B cell (primary cell): Measurements from ENCODE around the gene PAN3. TPM values are rescaled to one million over a fixed set of nuclear protein-coding genes. Genes with fewer than 3 reads are reported as not detected.

Source experiments
- ATAC-seq: fragments of 200-7000 bp; cut with Tn5 transposase; one replicate; pipeline ENCODE4 v1.10.0; 2021; ENCODE audit warnings: low read depth, mild to moderate bottlenecking, moderate number of reproducible peaks, moderate library complexity
- CTCF ChIA-PET: fragments of 350-600 bp; sonication (Branson Sonifier 250); formaldehyde crosslinking; loops from one replicate; lab custom pipeline; 2021; ENCODE audit warnings: antibody characterized with exemption, inconsistent platforms; lab: Charles Lee
- POLR2A ChIA-PET: fragments of 350-600 bp; sonication (Branson Sonifier 250); formaldehyde crosslinking; loops from one replicate; lab custom pipeline; 2021; ENCODE audit warnings: antibody characterized with exemption; lab: Charles Lee
- DNase-seq: peaks from one replicate; pipeline ENCODE4 v3.0.0; 2013
- H2AFZ ChIP-seq: 2 replicates; pipeline ENCODE4 v1.6.1; 2012; ENCODE audit warnings: mild to moderate bottlenecking, low read depth, low read length; ENCODE audit not compliant: insufficient read depth, poor library complexity, severe bottlenecking
- H3K27ac ChIP-seq, 2 donors: 1 replicate in 1 of 2; 2 replicates in 1 of 2; pipeline ENCODE4 v1.5.1; 2012 to 2013; ENCODE audit warnings: low read length in 2 of 2, mild to moderate bottlenecking in 2 of 2, moderate library complexity in 1 of 2
- H3K27me3 ChIP-seq, 4 experiments: fragments of 200-600 bp in 1 of 4; sonication (generic) in 1 of 4; replicated peaks in 1 of 4; 1 replicate in 2 of 4; 2 replicates in 2 of 4; pipeline versions ENCODE4 v1.6.1 to v1.7.0; 2013 to 2016; ENCODE audit warnings: low read length in 3 of 4, mild to moderate bottlenecking in 2 of 4, mixed read lengths in 1 of 4, moderate library complexity in 1 of 4; ENCODE audit not compliant: insufficient read depth in 4 of 4, control insufficient read depth in 3 of 4; ENCODE audit errors: control extremely low read depth in 1 of 4
- H3K36me3 ChIP-seq, 2 experiments: replicated peaks in 1 of 2; 1 replicate in 1 of 2; 2 replicates in 1 of 2; pipeline versions ENCODE4 v1.6.1 to v1.7.1; 2013; ENCODE audit warnings: low read length in 1 of 2; ENCODE audit not compliant: insufficient read depth in 2 of 2, control insufficient read depth in 1 of 2; ENCODE audit errors: control extremely low read depth in 1 of 2, extremely low read depth in 1 of 2
- H3K4me1 ChIP-seq, 2 donors: fragments of 200-600 bp in 1 of 2; sonication (generic) in 1 of 2; 1 replicate in 1 of 2; 2 replicates in 1 of 2; pipeline versions ENCODE4 v1.5.1 to v1.6.1; 2013 to 2017; ENCODE audit warnings: low read length in 2 of 2; ENCODE audit not compliant: control insufficient read depth in 2 of 2, insufficient read depth in 2 of 2
- H3K4me2 ChIP-seq: replicated peaks from 2 replicates; pipeline ENCODE3; 2012; ENCODE audit warnings: mild to moderate bottlenecking, low read depth, low read length; ENCODE audit not compliant: poor library complexity, severe bottlenecking
- H3K4me3 ChIP-seq, 5 experiments: fragments of 200-600 bp in 1 of 5; sonication (generic) in 1 of 5; 1 replicate in 3 of 5; 2 replicates in 2 of 5; pipeline versions ENCODE4 v1.5.1 to v1.7.0; 2011 to 2016; ENCODE audit warnings: low read length in 4 of 5, mild to moderate bottlenecking in 4 of 5, low read depth in 2 of 5, control low read depth in 1 of 5, moderate library complexity in 1 of 5; ENCODE audit not compliant: insufficient read depth in 1 of 5; ENCODE audit errors: control extremely low read depth in 1 of 5, extremely low read depth in 1 of 5
- H3K79me2 ChIP-seq: fragments of 200-600 bp; sonication (generic); one replicate; pipeline ENCODE4 v1.6.0; 2016; ENCODE audit warnings: low read length; ENCODE audit not compliant: control insufficient read depth, insufficient read depth
- H3K9ac ChIP-seq: fragments of 200-600 bp; sonication (generic); 2 replicates; pipeline ENCODE4 v1.6.1; 2017; ENCODE audit warnings: mild to moderate bottlenecking, low read length, moderate library complexity
- H3K9me3 ChIP-seq, 3 donors: one replicate each; pipeline versions ENCODE4 v1.6.1 to v1.7.1; 2013; ENCODE audit warnings: low read length in 2 of 3; ENCODE audit not compliant: control insufficient read depth in 2 of 3, insufficient read depth in 1 of 3; ENCODE audit errors: control extremely low read depth in 1 of 3
- H4K20me1 ChIP-seq: 2 replicates; pipeline ENCODE4 v1.6.0; 2012; ENCODE audit warnings: mild to moderate bottlenecking, low read length; ENCODE audit not compliant: insufficient read depth, control insufficient read depth, poor library complexity, severe bottlenecking
- H3K27ac Mint-ChIP-seq: one replicate; pipeline ENCODE4 v1.8.0; 2021; ENCODE audit warnings: mixed read lengths
- H3K27me3 Mint-ChIP-seq: one replicate; pipeline ENCODE4 v1.8.0; 2021; ENCODE audit warnings: mixed read lengths
- H3K4me1 Mint-ChIP-seq: one replicate; pipeline ENCODE4 v1.8.0; 2021; ENCODE audit warnings: mixed read lengths
- H3K4me3 Mint-ChIP-seq: one replicate; pipeline ENCODE4 v1.8.0; 2021; ENCODE audit warnings: mixed read lengths
- H3K9me3 Mint-ChIP-seq: one replicate; pipeline ENCODE4 v1.8.0; 2022; ENCODE audit warnings: mixed read lengths; ENCODE audit not compliant: insufficient read depth
- EZH2 ChIP-seq: IDR thresholded peaks from 2 replicates; pipeline ENCODE4 v1.6.1; 2012; ENCODE audit warnings: borderline replicate concordance, low read depth, mild to moderate bottlenecking, moderate library complexity, low read length; ENCODE audit not compliant: insufficient read depth, poor library complexity, severe bottlenecking
- WGBS: methylation state at CpG from one replicate; pipeline ENCODE4 v1.1.5; 2013; ENCODE audit warnings: missing lambda C conversion rate; ENCODE audit not compliant: insufficient coverage; 5-methylcytosine and 5-hydroxymethylcytosine counted together
- intact Hi-C: fragments of 100-400 bp; cut with micrococcal nuclease; formaldehyde crosslinking; loops from one replicate; pipeline ENCODE4 v1.10.0; 2022
- polyA plus RNA-seq: library from polyadenylated mRNA; depleted of rRNA; stranded (reverse); fragments of >200 nt; gene quantifications from 2 replicates; pipeline ENCODE4 v1.2.3, GENCODE V29; 2012
- total RNA-seq, 2 donors: library from RNA; stranded (reverse); fragments of 120-200 nt in 1 of 2; gene quantifications; 1 replicate in 1 of 2; 2 replicates in 1 of 2; pipeline versions ENCODE4 v1.2.3 to v1.2.4, GENCODE V29; 2013 to 2022
- TF ChIP-seq, protein P1 (sequence below): fragments of 200-600 bp; IDR thresholded peaks from one replicate; pipeline ENCODE4 v1.8.0; 2022; ENCODE audit warnings: antibody characterized with exemption, mild to moderate bottlenecking

The PAN3 gene
- total and polyA plus RNA-seq, 2 donors (not counting 1 experiment from before 2014, with no cell fraction given): 23.4 to 117 TPM

DNA sequence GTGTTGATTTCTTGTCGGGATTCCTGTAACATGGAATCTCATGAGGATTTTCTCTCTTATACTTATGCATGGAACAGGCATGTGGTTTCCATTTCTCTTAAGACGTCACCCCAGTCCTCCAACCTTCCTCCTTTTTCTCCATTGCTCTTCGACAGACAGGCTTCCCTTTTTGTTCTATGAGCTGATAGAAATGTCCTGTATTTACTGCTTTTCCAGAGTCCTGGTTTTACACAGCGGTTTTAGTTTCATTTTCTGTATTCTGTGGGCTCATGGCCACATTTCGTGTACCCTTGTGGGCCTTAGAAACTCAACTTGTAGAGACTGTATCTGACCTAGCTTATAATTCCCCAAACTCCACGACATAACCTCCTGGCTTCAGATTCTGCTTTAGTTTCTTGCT lies 113.1 kb downstream of the PAN3 start:
- Histone ChIP-seq H2AFZ (peak overlapping the region; percentile 35), H3K27ac (peak overlapping the region in 1 of 2 donors; percentile 87), H3K36me3 (peaks cover 11 to 15% of the 10 kb centered on the region in 2 experiments), H3K4me1 (peaks cover 49 to 63% of the 10 kb centered on the region in 2 donors), H3K9ac (peak overlapping the region; percentile 28), H4K20me1 (no peaks in the 10 kb centered on the region), H3K9me3 (peaks cover 0 to 8% (median 1%) of the 10 kb centered on the region in 3 donors), H3K79me2 (peaks cover 70% of the 10 kb centered on the region), H3K4me3 (no peak overlapping the region), H3K4me2 (peak overlapping the region; percentile 52), H3K27me3 (no peaks in the 10 kb centered on the region)
- ATAC-seq (no peak), DNase-seq (no peak)
- peaks cover 69% of the 10 kb centered on the region for H3K4me1 Mint-ChIP-seq
- TF ChIP-seq EZH2: no peak
- TF ChIP-seq, protein P1, sequence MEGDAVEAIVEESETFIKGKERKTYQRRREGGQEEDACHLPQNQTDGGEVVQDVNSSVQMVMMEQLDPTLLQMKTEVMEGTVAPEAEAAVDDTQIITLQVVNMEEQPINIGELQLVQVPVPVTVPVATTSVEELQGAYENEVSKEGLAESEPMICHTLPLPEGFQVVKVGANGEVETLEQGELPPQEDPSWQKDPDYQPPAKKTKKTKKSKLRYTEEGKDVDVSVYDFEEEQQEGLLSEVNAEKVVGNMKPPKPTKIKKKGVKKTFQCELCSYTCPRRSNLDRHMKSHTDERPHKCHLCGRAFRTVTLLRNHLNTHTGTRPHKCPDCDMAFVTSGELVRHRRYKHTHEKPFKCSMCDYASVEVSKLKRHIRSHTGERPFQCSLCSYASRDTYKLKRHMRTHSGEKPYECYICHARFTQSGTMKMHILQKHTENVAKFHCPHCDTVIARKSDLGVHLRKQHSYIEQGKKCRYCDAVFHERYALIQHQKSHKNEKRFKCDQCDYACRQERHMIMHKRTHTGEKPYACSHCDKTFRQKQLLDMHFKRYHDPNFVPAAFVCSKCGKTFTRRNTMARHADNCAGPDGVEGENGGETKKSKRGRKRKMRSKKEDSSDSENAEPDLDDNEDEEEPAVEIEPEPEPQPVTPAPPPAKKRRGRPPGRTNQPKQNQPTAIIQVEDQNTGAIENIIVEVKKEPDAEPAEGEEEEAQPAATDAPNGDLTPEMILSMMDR: no peak
- ChIA-PET CTCF (no interaction called here), POLR2A (interaction anchor here (0.6 kb wide), 1 partner anchor 19 kb away, joined by 8 read pairs; no protein-coding TSS in a partner anchor)
- intact Hi-C loops: loop anchor here (5.0 kb wide), 1 partner anchor 34 kb away; no protein-coding TSS in a partner anchor
- WGBS: 42% methylated on average over 2 of the region's 6 CpGs
- H3K27me3 Mint-ChIP-seq: no peaks in the 10 kb centered on the region
- peak overlapping the region; percentile 70 for H3K27ac Mint-ChIP-seq
- H3K4me3 Mint-ChIP-seq: peak overlapping the region; percentile 47
- no peaks in the 10 kb centered on the region for H3K9me3 Mint-ChIP-seq

DNA sequence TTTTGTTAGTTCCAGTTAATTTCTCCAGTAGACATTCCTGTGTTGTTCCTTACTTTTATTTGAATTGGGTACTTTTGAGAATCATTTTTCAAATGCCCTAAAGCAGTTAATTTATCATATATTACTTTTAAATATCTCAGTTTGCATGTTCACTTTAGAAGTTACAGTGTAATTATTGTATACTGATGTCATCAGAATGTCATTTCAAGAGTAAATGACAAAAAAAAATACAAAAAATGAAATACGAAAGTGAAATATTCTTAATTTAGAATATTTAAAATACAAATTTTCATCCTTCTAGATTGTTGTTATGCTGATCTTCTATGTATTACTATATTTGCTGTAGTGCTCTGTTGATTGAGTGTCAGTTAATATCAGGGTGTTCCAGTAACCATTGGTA lies 114.2 kb downstream of the PAN3 start:
- Histone ChIP-seq H3K4me1 (peaks cover 41 to 54% of the 10 kb centered on the region in 2 donors), H3K79me2 (peaks cover 79% of the 10 kb centered on the region), H3K4me2 (no peak overlapping the region), H3K36me3 (peaks cover 17 to 21% of the 10 kb centered on the region in 2 experiments), H3K27me3 (no peaks in the 10 kb centered on the region), H4K20me1 (no peaks in the 10 kb centered on the region), H3K9me3 (peaks cover 0 to 8% (median 1%) of the 10 kb centered on the region in 3 donors), H2AFZ (no peak overlapping the region), H3K9ac (no peak overlapping the region), H3K4me3 (no peak overlapping the region), H3K27ac (no peak overlapping the region)
- intact Hi-C loops: loop anchor here (5.0 kb wide), 1 partner anchor 35 kb away; no protein-coding TSS in a partner anchor
- CTCF ChIA-PET: no interaction called here
- no peak overlapping the region for H3K4me3 Mint-ChIP-seq
- POLR2A ChIA-PET: no interaction called here
- no peak for DNase-seq
- H3K27me3 Mint-ChIP-seq: no peaks in the 10 kb centered on the region
- no peak for ATAC-seq
- no peak for TF ChIP-seq EZH2
- TF ChIP-seq, protein P1: no peak
- H3K27ac Mint-ChIP-seq: no peak overlapping the region
- no peaks in the 10 kb centered on the region for H3K9me3 Mint-ChIP-seq
- no CpG with 5 or more reads among the region's 1 CpG for WGBS
- H3K4me1 Mint-ChIP-seq: peaks cover 63% of the 10 kb centered on the region
